NK-92 (cell line): ENCODE results near the gene PGLYRP4.
"Not testable (repeated sequence)": the region's sequence is repeated elsewhere in the genome, so short reads cannot be mapped to it uniquely, and the experiment has no call there.

Experiments used
- DNase-seq: peaks from one replicate; lab custom pipeline; 2025; ENCODE audit not compliant: unreplicated experiment; lab: John Stamatoyannopoulos, UW

The PGLYRP4 gene

DNA sequence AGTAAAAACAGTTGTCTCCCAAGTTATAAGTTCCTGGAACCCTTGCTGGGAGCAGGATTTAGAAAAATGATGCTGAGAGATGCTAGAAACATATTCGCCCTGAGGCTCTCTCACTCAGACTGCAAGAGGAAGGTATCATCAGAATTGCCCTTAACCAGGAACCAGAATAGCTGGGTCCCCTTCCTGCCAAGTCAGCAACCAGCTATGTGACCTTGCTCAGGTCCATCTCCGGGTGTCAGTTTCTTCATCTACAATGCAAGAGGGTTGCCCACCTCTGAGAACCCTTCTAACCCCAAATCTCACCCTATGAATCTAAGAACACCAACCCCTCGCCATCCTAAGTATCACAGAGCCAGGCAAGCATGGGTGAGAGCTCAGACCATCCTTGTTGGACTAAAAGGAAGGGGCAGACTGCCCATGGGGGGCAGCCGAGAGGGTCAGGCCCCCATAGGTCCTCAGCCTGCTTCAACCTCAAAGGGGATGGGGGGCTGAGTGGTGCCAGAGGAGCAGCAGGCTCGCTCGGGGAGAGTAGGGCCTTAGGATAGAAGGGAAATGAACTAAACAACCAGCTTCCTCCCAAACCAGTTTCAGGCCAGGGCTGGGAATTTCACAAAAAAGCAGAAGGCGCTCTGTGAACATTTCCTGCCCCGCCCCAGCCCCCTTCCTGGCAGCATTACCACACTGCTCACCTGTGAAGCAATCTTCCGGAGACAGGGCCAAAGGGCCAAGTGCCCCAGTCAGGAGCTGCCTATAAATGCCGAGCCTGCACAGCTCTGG is 8.6 kb upstream of the PGLYRP4 start:
- no peak for DNase-seq

DNA sequence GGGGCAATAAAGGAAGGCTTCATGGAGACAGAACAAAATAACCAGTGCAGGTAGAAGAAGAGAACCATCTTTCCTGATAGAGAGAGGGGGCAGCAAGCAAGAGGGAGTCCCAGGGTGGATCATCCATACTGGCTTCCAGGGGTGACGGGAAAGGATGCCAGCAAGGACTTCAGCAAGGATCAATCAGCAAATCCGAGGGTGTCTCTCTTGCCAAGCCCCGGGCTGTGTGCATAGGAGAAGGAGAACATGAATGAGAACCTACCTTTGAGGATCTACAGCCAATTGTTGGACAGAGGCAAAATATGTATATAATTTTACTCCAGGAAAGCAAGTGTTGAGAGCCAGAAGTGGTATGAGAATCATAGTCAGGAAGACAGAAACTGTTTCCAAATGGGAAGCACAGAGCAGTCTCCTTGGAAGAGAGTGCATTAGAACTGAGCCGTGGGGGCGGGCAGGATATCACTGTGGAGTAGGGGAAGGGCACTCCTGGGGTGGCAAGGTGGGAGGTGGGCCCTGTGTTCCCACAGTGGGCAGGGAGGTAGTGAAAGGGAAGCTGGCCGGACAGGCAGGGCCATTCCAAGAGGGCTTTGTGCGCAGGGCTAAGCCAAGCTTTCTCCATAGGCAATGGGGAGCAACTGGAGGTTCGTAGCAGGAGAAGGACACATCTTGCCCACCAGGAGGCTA is 7.9 kb upstream of the PGLYRP4 start:
- no peak for DNase-seq

DNA sequence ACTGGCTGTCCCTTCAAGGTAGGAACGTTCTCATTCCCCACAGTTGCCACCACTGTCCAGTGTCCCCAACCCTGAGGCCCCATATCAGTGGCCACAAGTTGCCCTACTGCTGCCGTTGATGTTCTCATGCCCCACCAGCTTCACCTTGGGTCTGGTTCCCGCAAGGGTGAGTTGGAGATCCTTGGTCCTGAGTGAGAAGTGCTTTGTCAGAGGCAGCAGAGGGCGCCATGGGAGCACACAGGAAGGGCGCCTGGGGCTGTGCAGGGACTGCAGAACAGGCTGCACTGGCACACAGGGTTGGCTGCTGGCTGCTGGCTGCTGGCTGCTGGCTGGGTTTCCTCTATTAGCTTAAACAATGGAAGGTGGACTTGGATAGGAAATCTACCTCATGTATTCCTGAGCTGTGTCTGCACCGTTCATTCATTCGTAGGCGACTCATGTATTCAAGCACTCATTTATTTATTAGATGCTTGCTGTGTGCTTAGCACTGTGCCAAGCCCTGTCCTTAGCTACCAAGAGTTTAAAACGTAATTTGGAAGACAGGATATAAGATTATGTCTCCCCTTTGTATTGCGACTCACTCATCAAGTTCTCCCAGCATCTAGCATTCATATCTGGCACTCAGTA is 6.9 kb upstream of the PGLYRP4 start:
- DNase-seq, result no peak

DNA sequence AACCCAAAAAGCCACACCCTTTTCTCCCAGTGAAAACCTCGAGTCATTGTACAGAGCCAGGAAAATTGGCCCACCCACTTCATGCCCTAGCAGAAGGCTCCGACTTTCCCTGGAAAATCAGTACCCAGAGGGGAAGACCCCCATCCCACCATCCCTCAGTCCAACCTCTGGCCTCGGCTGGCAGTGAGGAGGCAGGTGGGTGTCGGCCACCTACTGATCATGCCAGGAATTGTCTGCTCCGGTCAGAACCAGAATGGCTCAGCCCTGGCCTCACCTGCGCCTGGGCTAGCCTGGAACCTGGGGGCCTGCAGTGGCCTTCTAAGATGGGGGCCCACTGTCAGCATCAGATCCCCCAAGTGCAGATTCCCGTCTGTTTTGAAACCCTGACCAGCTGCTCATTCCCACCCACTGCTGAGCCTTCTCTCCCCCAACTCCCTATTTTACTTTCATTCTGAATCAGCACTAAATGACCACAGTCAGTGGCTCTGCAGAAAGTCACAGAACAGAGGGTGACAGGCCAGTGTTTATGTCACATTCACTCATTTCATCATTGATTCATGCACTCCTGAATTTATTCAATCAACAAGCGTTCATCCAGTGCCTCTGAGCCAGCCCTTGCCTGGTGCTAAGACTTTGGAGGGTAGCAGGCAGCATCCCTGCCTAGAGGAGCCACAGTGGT is 6.0 kb upstream of the PGLYRP4 start:
- DNase-seq, result no peak

DNA sequence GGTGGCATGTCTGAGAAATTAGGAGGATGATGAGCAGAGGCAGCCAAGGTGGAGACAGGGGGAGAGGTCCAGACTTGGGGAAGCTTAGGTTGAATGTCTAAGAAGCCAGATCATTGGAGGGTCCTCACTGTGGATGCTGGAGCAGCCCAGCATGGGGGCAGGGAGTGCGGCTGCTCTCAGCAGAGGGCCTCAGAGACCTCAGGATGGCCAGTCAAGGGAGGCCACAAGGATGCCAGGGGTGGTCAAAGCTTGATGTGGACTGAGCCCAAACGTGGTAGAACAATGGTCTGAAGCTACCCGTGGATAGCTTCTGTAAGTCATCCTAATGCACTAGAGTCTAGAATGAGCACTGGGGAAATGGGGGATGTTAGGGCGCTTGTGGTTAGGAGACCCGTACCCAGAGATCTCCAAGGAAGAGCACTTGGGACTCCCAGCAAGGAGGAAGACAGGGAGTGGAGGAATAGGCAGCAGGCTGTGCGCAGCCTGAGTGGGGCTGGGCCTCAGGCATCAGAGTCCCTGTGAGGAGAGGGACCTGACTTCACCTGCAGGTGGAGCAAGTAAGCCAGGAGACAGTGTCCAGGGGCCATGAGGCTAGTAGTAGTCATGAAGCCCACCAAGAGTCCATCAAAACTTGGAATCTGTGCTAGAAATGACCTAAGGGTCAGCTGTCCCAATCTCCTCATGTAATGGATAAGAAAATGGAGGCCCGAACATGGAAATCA is 4.7 kb upstream of the PGLYRP4 start:
- DNase-seq, result no peak

DNA sequence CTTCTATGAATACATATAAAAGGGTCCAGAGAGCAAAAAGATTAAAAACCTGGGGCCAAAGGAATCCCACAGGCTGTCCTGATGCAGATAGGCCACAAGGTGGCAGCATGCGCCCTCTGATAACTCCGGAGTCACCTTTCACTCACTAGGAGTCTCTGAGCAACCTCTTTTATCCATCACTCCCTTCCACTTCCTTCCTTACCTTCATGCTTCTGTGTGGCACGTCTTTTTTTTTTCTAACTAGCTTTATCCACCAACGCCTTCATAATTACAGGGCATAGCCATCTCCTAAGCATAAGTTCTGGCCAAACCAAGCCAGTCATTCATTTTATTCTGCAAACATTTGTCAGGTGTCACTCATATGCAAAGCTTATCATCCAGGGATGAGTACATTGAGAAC is 3.9 kb upstream of the PGLYRP4 start:
- DNase-seq, result no peak

DNA sequence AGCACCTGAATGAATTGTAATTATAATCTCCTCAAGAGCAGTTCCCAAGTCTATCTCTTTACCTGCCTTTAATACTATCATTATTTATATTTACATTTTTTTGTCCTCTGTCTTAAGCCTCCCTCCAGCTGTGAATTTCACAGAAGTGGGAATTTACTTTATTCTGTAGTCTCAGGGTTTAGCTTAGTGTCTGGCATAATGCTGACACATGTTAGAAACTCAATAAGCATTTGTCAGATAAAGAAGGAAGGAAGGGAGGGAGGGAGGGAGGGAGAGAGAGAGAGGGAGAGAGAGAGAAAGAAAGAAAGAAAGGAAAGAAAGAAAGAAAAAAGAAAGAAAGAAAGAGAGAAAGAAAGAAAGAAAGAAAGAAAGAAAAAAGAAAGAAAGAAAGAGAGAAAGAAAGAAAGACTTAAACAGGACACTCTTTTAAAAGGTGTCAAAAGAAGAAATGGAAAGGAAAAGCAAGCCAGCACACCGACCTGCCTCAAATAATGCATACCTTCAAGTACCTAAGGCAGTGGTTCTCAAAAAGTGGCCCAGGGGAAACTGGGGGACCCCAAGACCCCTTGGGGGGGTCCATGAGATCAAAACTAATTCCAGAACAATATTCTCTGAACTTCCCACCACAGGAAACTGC is 1.8 kb upstream of the PGLYRP4 start:
- no peak for DNase-seq

DNA sequence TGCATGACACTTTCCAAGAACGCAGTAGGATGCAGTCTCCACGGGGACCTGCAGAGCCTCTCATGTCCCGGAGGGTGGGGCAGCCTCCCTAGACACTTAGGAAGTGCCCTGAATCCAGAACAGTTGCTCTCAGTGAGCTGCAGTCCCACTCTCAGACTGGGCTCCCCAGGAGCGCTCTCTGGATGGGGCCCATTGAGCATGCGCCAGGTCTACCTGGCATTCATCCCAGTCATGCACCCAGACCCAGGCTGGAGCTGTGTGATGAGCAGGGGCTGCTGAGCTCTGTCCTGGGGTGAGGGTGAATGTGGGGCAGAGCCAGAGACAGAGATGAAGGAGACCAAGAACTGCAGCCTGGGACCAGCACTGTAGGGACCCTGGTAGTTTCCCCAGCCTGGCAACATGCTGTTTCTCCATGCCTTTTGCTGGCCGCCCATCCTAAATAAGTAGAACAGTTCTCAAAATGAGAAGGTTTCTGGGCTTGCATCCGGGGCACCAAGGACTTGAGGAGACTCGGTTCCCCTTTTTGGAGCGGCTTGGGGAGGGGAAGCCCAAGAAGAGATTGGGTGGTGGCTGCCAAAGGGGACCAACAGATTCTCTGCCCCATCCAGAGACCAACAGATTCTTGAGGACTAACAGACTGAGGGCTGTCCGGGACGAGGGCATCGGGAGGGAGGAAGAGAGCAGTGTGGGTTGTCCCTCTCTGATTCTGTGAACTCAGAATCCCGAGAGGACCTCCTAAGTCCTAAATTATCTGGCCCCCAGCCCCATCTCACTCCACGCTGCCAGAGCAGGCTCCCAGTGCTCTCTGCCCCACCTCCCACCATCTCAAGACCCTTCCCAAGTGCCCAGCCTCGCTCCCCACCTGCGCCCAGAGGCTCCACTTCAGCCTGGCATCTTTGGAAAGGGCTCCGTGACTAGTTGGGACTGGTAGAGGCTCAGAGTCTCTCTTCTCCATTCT is 1.0 kb upstream of the PGLYRP4 start:
- no peak for DNase-seq

DNA sequence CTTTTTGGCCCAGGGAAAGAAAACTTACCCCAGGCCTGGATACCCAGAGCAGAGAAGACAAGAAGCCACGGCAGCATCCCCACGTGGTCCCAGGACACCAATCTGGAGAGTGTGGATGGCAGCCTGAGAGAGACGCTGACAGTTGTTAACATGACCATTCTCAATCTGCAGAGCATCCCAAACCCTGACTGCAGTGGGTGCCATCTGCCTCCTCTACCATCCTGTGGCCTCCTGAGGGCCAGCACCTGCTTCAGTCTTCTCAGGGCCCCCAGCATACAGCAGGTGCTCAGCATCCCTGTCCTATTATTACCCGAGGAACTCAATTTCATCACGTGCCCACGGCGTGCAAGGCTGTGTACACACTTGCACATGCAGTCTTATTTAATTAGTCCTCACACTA is 785 bp downstream of the PGLYRP4 start:
- no peak for DNase-seq

DNA sequence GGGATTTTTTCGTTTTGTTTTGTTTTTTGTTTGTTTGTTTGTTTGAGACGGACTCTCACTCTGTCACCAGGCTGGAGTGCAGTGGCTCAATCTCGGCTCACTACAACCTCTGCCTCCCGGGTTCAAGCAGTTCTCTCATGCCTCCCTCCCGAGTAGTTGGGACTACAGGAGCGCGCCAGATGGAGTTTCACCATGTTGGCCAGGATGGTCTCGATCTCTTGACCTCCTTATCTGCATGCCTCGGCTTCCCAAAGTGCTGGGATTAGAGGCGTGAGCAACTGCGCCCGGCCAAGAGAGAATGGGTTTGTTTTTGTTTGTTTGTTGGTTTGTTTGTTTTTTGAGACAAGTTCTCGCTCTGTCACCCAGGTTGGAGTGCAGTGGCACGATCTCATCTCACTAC is 1.6 kb downstream of the PGLYRP4 start:
- DNase-seq, result not testable (repeated sequence)

DNA sequence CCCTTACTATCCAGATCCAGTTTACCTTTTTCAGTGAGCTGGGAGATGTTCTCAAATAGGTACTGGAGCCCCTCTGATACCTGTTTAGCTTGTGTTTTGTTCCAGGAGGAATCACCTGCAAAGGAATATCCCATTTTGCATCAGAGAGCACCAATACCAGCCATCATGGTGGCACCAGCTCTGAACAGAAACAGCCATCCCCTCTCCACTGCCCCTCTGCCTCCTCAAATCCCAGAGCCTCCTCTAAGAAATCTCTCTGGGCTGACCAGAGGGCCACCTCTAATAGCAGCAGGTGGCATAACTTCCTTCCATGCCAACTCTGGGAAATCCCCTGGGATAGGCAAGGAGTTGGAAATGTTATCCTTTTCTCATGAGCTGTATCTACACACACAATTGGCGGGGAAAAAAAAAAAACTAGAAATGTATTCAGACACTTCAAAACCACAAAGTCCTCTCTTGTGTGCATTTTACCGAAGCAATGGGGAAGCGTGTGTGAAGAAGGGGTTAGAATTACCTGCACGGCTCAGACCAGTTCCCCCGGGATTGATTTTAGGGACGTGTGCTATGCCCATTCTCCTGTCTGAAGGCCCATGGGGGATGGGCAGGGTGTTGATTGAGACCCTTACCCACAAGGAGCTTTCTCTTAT is 2.4 kb downstream of the PGLYRP4 start:
- no peak for DNase-seq

DNA sequence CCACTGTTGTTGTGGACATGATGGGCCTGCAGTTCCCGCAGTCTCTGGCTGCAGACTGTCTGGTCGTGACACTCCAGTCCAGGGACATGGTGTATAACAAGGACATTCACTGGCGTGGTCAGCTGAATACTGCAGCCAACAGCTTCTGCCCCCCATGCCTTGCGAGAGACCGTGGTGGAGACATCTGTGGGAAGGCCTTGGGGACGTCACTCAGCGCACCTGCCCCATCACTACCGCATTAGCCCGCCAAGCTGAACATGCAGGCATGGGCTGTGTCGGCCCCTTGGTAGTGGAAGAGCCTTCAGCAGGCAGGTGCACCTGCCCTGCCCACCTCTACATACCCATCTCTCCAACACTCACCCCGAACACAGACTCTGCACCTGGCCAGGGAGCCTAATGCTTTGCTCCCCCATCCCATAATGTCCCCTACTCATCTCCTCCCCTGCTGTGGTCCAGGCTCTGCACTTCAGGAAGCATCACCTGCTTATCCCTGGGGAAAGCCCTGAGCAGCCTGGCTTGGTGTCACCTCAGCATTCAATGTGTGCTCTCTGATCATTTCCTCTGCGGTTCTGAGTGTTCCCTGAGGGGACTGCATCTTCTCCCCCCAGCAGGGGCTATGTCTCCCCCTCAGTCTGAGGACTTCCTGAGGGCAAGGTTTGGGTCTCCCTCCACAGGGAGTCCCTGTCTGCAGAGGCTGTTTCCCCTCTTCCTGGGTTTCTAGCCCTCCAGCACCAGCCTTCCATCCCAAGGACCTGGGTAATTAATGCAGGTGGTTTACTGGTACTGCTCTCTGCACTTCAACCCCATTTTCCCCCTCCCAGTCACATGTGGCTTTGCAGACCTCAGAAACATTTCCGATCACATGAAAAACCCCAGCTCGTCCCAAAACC is 3.2 kb downstream of the PGLYRP4 start:
- no peak for DNase-seq

DNA sequence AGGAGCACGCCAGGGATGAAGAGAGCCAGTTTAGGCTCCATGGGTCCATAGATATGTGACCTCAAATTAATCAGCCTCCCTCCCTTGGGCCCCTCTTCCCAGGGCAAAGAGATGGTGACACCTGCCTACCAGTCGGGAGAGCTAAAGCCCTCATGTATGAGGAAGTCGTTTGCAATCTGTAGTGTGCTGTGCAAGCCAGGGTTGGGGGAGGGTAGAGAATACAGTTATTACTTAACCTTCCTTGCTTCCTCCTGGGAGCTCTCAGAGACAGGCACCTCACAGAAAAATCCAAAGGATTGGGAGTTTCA is 4.0 kb downstream of the PGLYRP4 start:
- DNase-seq, result no peak

DNA sequence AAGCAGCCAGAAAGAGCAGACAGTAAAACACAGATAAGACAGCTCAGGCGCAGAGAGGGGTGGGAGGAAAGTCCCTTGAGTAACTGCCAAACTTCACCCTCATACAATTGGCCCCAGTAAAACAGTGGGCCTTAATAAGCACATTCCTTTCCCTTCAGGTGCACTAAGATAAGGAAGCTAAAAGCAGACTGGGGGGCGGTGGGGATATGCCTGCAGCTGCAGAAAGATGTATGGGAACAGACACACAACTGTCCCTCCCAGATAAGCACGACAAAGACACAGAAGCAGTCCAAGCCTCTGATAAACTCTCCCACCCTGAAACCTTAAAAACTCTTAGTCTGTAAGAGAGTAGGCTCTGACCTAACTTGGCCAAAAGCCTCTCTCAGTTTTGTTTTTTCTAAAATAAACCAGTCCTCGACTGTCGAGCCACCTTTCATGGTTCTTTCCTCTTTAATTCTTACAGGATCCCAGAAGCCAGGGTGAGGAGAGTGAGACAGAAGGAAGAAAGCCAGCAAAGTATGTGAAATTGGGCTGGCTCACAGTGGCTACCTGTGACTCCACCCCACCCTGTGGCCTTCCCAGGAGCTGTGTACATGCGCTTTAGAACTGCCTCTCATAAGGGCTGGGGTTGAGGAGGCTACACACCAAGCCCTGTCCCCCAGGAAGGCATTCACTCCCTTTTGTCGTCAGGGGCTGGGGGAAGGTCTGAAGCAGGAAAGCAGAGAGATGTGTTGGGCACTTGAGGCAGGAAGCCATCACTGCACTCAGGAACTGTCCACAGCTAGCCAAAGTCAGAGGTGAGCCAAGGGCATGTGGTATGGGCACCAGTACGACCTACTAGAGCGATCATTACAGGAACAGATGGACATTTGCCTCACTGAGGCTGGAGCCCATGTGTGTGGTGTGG is 4.6 kb downstream of the PGLYRP4 start:
- no peak for DNase-seq

DNA sequence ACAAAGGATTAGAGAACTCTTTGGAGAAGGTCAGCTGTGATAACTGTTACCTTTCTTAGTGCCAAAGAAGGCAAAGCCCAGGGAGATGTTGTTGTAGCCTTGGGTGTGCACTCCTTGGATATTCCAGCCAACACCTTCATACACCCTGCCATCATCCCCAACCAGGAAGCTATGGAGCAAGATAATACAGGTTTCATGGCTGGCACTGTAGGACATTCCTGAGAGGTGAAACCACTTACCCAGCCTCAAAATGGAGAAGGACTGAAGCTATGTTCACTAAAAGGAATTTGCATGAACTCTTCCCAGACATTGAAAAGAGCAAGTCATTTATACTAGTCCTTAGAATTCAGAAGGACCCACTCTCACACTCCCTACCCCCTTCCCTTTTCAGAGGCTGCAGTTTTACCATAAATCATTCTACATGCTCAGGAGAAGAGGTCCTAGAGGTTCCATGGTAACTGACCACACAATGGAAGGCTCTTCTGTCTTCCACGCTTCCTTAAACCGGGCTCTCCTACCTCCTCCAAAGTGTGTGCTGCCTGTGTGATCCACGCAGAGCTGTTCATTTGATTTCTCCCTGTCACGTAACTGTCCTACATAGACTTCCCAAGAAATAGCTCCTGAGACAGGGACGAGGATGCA is 5.5 kb downstream of the PGLYRP4 start:
- no peak for DNase-seq

DNA sequence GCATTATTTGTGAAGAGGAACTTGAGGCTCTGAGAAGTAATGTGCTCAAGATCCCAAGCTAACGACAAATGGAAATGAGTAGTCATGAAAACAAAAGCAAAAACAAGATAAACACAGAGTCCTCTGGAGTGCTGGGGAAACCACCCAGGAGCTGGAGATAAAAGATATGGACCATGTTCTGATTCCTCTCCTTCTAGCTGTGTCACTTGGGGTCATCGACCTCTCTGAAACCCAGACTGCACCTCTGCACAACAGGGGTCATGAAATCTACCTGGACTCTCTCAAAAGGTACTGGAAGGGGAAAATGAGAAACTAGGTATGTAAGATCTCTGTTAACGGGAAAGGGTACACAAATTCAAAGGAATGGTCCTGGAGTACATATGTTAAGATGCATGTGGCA is 6.5 kb downstream of the PGLYRP4 start:
- DNase-seq, result no peak
